ENCODE measurements around the gene DCTPP1. TPM values are rescaled to one million over a fixed set of nuclear protein-coding genes. Genes with fewer than 3 reads are reported as not detected.

Gene DCTPP1
- total and polyA plus RNA-seq, 2 of the 4 experiments (the other 2 are of a cell fraction), result 24.9 to 45.5 TPM

DNA sequence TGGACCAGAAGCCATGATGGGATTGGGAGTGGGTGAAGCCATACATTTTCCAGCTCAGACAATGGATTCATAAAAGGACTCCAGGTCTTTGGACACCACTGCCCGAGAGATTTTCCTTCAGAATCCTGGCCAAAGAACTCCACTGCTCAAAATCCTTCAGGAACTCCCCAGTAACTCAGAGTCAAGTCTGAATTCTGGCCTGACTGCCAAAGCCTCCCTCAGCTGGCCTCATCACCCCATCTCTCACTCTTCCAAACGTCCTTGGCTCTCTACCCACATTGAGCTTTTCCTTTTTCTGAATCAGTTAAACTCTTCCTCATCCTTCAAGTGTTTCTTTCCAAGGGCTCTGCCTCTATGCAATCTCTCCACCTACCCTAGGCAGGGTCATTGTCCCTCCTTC, 46.3 kb downstream of the DCTPP1 start:
- ChIA-PET POLR2A (ENCODE audit: unreplicated experiment) (interaction anchor here (0.8 kb wide), 1 partner anchor 11 kb away, joined by 3 read pairs; no protein-coding TSS in a partner anchor), CTCF (no interaction called here)
- no peak overlapping the region for H3K4me3 ChIP-seq (ENCODE audit: insufficient read depth, low read depth, low read length)
- H4K5ac ChIP-seq (ENCODE audit: low read depth, low read length), result no peak overlapping the region
- no peak overlapping the region for H4K91ac ChIP-seq (ENCODE audit: insufficient read depth, low read depth, low read length)
- H2BK15ac ChIP-seq (ENCODE audit: low read depth, low read length), result no peak overlapping the region
- H3K56ac ChIP-seq (ENCODE audit: extremely low read depth, insufficient read depth, low read length), result no peak overlapping the region
- peaks cover 8% of the 10 kb centered on the region for H4K20me1 ChIP-seq (ENCODE audit: insufficient read depth, low read length)
- H3K14ac ChIP-seq (replicated peaks; ENCODE audit: low read depth, low read length), result no peak overlapping the region
- DNase-seq (no peak), ATAC-seq (ENCODE audit: low read depth) (no peak)
- in situ Hi-C loops (cut with MboI; ENCODE audit: low sequenced_read_pairs) (no loop called here), intact Hi-C loops (cut with micrococcal nuclease) (no loop called here), dilution Hi-C loops (cut with HindIII; ENCODE audit: low sequenced_read_pairs, unreplicated experiment) (no loop called here)
- no peak overlapping the region for H3K27ac ChIP-seq (ENCODE audit: insufficient read depth, low read length)
- no peak overlapping the region for H2BK5ac ChIP-seq (ENCODE audit: low read depth, low read length, poor library complexity, severe bottlenecking)
- no peak overlapping the region for H2BK20ac ChIP-seq (ENCODE audit: low read depth, low read length)
- no TSS peak for BruUV-seq (replicated peaks)
- no peaks in the 10 kb centered on the region for H3K27me3 ChIP-seq (ENCODE audit: control insufficient read depth, insufficient read depth, low read length)
- TF ChIP-seq NFE2L2 (IDR thresholded peaks at IDR 0.05; ENCODE audit: low read depth, low read length), result no peak
- TF ChIP-seq POLR2A (IDR thresholded peaks at IDR 0.05; ENCODE audit: low read depth, low read length), result no peak
- TF ChIP-seq, protein P1, sequence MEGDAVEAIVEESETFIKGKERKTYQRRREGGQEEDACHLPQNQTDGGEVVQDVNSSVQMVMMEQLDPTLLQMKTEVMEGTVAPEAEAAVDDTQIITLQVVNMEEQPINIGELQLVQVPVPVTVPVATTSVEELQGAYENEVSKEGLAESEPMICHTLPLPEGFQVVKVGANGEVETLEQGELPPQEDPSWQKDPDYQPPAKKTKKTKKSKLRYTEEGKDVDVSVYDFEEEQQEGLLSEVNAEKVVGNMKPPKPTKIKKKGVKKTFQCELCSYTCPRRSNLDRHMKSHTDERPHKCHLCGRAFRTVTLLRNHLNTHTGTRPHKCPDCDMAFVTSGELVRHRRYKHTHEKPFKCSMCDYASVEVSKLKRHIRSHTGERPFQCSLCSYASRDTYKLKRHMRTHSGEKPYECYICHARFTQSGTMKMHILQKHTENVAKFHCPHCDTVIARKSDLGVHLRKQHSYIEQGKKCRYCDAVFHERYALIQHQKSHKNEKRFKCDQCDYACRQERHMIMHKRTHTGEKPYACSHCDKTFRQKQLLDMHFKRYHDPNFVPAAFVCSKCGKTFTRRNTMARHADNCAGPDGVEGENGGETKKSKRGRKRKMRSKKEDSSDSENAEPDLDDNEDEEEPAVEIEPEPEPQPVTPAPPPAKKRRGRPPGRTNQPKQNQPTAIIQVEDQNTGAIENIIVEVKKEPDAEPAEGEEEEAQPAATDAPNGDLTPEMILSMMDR (conservative IDR thresholded peaks at IDR 0.05; ENCODE audit: low read depth, low read length), result no peak
- no peak for TF ChIP-seq RFX5 (IDR thresholded peaks at IDR 0.05; ENCODE audit: low read depth, low read length)
- H2BK120ac ChIP-seq (ENCODE audit: low read depth, low read length), result no peak overlapping the region
- peaks cover 7% of the 10 kb centered on the region; the same call in 1 of the 2 replicates for H3K9me1 ChIP-seq (ENCODE audit: insufficient read depth, low read length)
- H2AK9ac ChIP-seq (replicated peaks; ENCODE audit: low read depth, low read length, poor library complexity), result no peak overlapping the region
- no peaks in the 10 kb centered on the region for H3K9me3 ChIP-seq (ENCODE audit: control insufficient read depth, insufficient read depth, low read length)
- peaks cover 2% of the 10 kb centered on the region; the same call in 1 of the 2 replicates for H3K4me1 ChIP-seq (ENCODE audit: control insufficient read depth, insufficient read depth, low read length)
- 10% methylated on average over 2 of the region's 2 CpGs; no CpG with 5 or more reads in 1 of the 2 experiments for WGBS, 2 experiments (ENCODE audit: extremely low coverage in 2 of 2, insufficient read length in 1 of 2)
- no peak overlapping the region for H2AK5ac ChIP-seq (ENCODE audit: low read depth, low read length)
- H3K79me1 ChIP-seq (ENCODE audit: low read depth in 1 of 2, low read length in 2 of 2), result peaks cover 5 to 18% of the 10 kb centered on the region in 2 experiments; a peak in 3 of 4 replicates
- no peak overlapping the region for H3K18ac ChIP-seq (ENCODE audit: low read depth, low read length)
- no peak overlapping the region for H2AFZ ChIP-seq (replicated peaks; ENCODE audit: low read length, poor library complexity)
- H3K23ac ChIP-seq (ENCODE audit: low read depth, low read length), result no peak overlapping the region
- no peak overlapping the region for H3K4me2 ChIP-seq (ENCODE audit: low read depth, low read length)
- no peak overlapping the region for H3K9ac ChIP-seq (ENCODE audit: low read depth, low read length)
- no peaks in the 10 kb centered on the region for H3K36me3 ChIP-seq (ENCODE audit: control insufficient read depth, insufficient read depth, low read length)
- H3K4ac ChIP-seq (ENCODE audit: low read depth, low read length), result no peak overlapping the region
- no peak overlapping the region for H4K8ac ChIP-seq (ENCODE audit: low read depth in 2 of 2, low read length in 2 of 2)
